ENCODE results near the gene LPAR3.

DNA sequence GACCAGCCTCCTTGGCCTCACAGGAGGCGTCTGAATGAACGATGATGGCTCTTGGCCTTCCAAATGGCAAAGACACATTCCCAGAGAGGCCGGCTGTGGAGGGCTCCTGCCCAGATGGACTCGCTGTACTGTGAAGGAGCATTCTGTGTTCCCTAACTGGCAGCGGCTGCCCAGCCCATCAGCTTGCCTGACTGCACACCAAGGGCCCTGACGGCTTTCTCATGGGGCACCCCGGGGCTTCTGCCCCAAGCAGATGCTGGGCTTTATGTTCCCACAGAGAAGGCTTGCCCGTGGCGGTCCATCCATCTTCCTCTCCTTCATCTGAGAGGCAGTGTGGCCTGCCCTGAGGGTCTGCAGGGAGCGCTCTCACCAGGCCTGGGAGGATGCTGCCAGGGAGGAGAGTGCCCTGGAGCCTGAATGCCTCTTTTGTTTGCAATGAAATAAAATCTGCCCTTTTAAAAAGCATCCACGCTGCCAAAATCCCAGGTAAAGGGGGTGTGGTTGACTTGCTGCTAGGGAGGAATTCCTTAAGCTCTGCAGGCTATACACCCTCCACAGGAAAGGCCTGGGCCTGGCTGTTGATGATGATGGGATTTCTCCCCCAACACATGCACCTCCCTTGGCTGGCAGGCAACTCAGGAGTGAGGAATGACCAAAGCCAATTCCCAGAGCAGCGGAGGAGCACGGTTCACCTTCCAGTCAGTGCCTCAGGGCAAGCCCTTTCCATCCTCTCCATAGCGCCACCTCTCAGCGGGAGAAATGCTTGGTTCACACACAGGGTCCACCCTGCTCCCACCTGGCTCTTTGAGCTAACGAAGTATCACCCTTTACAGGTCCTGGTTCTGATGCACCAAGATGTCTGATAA, 118.1 kb downstream of the LPAR3 start:
- TF ChIP-seq, protein P1, sequence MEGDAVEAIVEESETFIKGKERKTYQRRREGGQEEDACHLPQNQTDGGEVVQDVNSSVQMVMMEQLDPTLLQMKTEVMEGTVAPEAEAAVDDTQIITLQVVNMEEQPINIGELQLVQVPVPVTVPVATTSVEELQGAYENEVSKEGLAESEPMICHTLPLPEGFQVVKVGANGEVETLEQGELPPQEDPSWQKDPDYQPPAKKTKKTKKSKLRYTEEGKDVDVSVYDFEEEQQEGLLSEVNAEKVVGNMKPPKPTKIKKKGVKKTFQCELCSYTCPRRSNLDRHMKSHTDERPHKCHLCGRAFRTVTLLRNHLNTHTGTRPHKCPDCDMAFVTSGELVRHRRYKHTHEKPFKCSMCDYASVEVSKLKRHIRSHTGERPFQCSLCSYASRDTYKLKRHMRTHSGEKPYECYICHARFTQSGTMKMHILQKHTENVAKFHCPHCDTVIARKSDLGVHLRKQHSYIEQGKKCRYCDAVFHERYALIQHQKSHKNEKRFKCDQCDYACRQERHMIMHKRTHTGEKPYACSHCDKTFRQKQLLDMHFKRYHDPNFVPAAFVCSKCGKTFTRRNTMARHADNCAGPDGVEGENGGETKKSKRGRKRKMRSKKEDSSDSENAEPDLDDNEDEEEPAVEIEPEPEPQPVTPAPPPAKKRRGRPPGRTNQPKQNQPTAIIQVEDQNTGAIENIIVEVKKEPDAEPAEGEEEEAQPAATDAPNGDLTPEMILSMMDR (IDR thresholded peaks at IDR 0.05) = no peak
- no peak for TF ChIP-seq POLR2A (IDR thresholded peaks at IDR 0.05)
